GM18519 (cell line): ENCODE results near the gene SEMA4D.
A peak's percentile ranks its signal among the peaks of the same experiment; 100 is the strongest.

Experiments
- ATAC-seq: cut with Tn5 transposase; IDR thresholded peaks from one replicate; pipeline ENCODE4 v1.9.1; 2021; ENCODE audit warnings: mild to moderate bottlenecking, moderate library complexity; ENCODE audit not compliant: unreplicated experiment, low FRiP score

Gene SEMA4D

DNA sequence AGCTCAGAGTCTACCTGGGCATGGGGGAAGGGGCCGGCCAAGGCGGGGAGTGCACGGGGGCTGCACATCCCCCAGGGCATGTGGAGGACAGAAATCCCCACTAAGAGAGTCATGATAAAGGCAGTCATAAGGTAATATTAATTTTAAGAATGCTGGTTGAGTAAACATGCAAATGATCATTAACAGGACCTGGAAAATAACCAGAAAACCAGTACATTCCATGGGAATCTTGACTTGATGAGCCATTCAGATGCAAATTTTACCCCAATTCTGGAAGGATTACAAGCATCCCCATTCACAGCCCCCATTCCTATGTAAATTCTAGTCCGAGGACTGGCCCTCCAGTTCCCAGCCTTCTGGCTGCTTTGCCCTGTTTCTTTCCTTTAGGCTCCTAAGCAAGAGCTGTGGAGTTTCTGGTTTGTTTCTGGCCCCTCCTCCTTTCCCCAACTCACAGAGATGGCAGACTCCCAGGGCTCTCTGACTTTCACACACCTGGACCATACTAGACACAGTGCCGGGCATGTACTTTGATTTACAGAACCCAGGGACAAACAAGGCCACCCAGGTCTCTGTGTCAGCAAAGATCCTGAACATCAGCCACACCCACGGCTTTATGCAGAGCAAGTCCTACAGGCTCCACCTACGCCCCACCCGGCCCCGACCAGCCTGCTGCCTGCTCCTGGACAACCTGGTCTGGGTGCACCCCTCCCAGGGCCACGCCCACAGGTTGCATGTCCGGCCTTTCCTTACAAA lies 62.7 kb downstream of the SEMA4D start:
- ATAC-seq, result no peak

DNA sequence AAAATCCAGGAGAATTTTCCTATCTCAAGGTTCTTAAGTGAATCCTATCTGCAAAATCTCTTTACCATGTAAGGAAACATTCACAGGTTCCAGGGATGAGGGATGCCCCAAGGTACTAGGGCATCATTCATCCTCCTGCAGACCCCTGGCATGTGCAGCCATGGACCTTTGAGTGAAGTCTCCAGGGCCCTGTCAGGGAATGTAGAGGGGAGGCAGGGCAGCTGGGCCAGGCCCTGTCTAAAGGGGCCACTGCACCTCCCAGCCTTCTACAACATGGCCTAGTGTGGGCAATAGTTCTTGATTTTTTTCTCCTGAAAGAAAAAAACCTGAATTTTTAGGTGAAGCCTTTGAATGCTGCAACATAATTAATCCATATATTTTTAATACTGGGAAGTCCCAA lies 63.3 kb downstream of the SEMA4D start:
- no peak for ATAC-seq

DNA sequence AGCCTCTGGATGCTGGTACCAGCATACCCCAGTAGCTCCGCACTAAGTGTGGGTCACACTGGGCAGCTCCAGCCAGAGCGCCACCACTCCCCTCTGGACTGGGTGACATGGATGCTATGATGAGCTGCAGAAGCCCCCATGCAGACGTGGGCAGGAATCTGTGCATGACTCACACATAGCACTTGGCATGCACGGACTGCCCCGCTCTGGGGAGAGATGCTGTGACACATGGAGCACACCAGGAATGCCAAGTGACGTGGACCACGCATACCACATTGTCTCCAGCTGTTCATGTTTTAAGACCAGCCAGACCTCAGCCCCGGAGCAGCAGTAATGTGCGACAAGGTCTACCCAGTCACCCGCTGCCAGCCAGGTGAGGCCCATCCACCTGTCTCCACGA lies 64.1 kb downstream of the SEMA4D start:
- no peak for ATAC-seq

DNA sequence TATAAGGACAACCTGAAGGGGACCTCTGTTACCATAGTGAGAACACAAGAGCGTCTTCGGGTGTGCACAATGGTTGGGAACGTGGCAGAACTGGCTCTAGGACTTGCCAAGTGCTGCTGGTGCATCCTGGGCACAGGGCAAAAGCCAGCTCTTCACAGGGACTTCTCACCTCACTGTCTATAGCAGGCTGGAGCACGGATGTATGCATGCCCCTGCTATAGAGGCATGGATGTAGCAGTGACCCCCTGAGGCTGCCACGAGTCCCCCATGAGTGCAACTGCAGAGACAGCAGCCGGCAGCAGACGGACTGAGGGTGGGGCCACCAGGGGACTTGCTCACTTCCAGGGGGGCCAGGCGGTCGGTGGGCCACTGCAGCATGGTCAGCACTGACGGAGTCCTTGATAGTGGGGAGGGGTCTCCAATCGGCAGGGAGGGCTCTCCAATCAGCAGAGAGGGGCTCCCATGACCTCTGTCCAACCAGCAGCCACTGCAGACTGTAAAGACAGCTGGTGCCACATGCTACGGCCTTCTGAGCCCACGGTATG lies 64.9 kb downstream of the SEMA4D start:
- ATAC-seq, result no peak

DNA sequence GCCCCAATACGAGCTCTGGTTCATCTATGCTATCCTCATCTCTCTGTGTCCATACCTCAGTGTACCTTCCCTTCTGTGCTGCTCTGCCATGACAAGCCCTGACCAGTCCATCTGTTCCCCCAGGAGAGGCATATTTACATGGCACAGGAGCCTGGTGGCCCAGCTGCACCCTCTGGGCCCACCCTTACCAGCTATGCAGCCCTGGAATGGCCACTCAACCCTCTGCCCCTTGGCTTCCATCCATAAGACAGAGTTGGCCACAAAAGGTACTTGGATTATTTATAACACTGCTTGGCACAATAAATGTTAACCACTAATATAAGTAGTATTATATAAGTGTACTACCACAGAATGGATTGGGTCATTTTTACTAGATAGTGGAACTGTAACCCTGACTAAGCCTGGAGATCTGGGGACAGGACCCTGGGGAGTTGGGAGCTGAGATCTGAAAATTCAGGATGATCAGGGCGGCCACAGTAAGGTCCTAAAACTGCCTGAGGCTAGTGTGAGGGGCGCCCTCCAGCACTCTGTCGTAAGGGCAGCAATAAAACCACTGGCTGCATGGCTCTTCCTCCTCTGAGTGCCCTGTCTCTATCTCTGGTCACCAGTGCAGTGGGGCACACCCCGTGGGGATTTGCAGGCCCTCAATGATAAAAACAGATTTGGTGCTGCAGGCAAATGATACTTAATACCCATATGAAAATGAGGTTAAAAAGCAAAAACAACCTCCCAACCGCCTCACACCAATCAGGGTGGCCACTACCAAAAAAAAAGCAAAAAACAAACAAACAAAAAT lies 65.8 kb downstream of the SEMA4D start:
- ATAC-seq, result no peak

DNA sequence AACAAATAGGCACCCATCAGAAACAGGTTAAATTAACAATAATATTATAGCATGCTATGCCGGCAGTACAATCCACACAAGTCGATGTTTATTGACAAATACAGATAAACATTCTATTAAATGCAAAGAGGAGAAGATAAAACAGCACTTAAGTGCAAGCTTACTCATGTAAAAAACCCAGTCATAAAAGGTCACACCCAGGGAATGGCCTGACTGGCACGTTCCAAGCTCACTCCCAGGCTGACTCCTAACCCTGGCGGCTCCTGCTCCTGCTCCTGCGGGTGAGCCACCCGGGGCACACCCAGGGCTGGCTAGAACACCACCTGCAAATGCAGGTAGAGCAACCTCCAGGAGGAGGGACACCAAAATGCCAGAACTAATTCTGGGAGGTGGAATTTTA lies 66.9 kb downstream of the SEMA4D start:
- no peak for ATAC-seq

DNA sequence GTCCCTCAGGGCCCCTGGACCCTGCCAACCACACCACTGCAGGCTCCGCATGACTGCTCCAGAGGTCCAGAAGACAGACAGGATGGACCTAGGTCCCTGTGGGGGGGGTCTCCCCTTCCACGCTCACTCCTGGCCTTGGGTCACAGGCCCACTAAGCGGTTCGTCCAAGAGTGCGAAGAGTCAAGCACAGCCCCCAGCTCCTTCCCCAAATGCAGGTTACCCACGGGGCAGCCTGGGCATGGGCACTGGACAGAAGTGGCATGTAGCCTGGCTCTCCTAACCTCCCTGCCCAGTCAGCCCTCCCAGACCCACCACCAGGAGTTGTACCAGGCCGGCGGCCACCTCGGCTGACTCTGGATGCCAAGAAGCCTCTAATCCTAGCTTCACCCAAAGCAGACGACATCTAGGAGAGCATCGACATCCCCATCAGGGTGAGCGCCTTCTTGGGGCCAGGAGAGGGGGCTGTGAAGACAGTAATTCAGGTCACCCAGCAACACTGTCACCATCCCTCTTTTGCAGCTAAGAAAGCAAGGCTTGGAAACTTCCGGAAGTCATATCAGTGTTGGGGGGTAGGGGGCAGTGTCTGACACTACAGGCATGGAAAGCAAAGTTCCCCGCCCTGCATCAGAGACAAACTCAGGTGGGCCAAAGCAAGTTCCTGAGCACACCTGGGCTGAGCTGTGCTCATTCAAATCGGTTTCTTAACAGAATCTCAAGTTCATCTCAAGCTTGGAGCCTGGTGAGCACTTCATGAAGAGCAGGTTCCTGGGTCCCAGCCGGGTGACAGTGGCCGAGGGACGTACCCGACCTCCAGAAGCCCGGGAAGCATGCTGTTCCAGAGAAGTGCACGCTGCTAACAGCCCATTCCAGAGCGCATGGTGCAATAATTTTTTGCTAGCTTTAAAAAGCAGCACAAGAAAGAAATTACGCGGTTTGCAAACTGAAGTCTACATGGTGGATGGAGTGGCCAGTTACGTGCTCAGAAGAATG lies 68.7 kb downstream of the SEMA4D start:
- ATAC-seq, result no peak

DNA sequence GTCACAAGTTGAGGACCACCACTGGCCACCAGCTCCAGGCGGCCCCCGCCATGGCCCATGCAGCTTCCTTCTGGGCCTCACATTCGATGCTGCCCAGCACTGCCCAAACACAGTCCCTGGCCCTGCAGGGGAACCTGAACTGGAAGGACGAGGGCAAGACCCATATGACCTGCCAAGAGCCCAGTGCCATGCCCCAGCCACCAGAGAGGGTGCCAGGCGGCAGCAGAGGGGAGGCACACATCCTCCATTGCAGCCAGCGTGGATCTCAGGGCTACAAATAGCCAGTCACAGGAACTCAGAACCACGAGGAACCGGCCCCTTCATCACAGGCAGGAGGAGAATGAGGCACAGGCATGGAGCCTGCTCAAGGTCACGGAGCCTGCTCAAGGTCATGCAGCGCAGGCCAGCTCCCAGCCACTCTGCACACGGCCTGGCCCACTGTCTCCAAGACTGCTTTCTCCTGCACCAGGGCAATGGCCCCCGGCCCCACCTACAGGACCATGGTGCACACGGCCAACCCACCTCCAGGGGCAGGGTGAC lies 69.6 kb downstream of the SEMA4D start:
- no peak for ATAC-seq

DNA sequence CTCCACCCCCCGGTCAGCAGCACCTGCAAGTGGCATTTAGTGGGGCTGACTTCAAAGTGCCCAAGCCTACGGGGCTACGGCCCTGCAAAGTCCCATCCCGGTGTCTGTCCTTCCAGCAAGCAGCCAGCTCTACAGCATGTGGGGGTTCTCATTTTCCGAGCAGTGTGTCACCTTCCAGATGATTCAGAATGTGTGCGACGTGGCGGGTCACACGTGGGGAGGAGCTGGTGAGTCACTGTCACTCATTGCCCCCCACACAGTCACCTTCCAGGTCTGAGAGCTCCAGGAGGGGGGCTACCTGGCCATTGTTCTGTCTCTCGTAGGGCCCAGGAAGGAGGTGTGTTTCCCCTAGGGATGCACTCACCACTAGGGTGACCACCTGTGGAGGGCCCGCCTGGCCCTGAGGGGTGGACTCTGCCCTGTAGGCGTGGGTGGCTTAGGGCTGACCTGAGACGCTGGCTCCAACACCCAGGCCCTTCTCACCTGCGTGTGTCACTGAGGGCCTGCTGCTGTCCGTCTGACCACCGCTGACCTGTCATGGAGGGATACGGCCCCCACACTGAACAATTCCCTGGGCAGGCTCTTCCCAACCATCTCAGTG lies 70.2 kb downstream of the SEMA4D start:
- ATAC-seq, result no peak

DNA sequence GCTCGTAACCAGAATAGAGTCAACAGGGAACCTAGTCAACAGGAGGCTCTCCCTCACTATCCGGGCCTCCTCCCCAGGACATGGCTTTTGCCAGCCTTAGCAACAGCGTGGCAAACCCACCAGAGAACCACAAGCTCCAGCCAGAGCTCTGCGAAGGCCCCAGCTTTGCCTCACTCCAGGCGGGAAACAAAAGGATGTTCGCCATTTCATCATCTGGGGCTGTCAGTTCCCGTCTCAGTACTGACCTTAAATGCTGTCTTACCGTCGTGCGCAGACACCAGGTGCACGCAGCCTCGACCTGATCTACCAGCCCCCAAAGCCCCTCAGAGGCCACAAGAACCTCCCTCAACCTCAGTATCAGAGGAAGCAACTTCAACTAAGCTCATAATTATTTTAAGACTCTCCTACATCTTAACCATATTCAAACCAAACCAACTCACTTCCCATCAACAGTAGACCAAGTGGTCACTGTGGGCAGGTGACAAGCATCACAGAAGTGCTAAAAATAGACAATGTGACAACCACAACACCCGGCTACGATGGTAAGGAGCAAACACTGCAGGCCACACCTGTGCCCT lies 71.4 kb downstream of the SEMA4D start:
- peak; percentile 74 for ATAC-seq

DNA sequence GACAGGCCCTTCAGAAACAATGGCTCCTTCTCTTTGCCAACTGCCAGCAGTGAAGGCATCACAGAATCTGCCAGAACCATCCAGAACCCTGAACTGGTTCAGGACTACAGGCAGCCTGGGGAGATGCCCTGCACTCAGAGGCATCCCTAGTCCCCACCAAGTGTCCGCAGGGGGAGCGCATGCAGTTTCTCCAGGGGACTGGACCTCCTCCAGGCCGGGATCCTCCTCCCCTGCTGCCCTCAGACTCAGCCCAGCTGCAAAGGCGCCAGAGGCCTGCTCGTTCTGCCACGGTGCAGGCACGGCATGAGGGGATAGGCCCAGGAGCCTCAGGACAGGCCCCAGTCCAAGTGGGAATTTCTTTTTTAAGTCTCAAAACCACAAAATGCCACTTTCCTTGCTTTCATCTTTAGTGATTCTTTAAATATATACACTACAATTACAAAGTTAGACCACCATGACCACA lies 72.0 kb downstream of the SEMA4D start:
- no peak for ATAC-seq

DNA sequence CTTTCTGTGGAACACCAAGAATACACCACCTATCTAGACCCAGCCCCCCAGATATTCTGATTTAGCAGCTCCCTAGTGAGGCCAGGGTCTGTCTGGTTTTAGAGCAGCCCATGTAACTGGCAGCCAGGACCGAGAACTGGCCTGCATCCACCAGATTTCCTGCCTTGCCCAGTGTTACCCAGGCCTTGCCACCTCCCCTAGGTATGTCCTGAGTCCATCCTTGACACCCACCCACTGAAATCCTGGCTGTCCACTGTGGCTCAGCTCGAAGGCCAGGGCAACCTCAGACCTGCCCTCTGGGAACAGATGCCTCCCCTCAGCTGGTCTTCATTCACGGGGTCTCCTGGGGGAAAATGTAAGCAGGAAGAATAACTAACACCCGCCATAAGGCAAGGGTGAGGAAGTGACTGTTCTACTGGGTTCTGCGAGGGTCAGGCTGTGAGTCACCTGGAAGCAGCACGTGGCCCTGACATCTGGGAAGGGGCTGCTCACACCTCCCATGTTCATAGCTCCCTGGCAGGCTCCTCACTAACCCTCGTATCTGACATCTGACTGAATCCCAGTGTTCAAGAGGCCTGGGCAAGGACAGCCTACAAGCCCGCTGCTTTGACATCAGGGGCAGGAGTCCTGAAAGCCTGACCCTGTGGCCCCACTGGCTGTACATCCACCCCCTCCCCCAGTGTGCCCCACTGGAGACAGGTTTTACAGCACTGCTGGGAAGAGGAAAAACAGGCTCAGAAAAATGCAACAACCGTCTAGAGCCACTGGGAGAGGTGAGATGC lies 72.7 kb downstream of the SEMA4D start:
- ATAC-seq, result no peak

DNA sequence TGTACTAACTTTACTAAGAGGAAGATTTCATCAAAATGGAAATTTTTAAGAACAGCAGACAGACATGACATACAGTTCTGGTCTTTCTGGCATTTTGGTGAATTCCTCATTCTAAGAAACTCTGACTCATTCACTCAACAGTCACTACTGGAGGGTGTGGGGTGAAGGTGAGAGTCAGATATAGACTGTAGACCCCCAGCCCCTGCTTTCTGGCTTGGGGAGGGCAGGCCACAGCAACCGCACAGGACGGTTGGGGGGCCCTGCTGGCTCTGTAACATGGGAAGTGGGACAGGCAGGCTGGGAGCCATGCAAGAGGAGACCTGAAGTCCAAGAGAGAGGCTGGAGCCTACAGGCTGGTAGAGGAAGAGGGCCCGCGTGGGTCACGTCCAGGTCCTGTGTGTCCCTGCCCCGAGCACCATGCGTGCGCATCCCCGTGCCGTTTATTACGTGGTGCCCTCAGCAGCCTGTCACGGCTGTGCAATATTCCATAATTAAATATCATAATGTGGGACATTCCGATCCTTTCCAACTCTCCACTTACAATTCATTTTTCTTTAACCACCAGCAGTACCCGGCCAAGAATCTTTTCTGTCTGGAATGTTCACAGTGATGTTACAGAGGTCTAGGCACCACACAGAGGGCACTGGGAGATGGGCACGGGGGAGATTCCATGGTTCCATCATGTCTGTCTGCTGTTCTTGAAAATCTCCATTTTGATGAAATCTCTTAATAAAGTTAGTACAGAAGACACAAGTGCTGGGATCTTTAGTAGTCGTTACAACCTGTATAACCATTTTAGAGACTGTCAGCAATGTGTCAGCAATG lies 75.5 kb downstream of the SEMA4D start:
- ATAC-seq, result no peak

DNA sequence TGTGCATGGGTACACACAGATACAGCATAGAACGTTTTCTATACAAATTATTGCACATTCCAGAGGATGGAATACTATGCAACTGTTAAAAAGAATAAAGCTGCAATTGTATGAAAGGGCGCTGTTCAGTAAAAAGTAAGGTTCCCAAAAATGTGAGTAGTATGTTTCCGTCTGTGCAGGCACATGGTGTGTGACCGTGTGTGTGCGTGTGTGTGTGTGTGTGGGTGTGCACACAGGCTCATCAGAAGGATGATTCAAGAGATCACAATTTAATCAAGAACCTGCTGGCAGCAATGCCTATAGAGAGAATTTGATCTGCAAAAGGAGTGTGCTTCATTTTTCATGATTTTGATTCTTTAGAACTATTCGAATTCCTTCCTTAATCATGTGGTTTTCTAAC lies 76.3 kb downstream of the SEMA4D start:
- ATAC-seq, result no peak

DNA sequence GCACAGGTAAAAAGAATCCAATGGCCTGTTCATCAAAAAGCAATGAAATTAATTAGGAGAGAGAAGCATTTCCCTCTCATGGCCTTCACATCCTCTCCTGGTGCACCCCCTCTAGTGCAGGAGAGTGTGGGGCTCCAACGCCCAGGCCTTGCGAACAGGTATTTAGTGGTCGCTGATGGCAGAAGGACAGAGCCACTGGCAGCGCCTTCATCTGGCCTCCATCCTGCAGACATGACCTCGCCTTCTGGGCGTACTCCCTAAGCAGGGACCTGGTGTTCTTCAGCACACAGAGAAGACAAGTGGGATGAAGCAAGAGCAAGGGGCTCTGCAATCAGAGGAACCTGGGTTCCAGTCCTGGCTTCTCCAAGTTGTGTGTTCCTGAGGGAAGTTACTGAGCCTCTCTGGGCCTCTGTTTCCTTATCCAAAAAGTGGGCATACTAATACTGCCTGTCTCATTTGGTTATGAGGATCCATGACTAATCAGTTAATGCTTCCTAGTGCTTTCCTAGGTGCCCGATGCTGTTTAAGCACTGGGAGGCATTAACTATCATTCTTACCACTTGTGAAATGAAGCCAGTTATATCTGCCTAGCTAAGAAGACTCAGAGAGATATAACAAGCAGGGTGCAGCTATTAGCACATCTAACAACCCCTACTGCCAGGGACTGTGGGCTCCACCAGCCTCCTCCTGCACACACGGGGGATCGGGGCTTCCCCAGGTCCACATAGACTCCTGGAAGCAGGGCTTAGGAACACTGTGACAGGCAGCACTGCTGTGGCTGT lies 77.3 kb downstream of the SEMA4D start:
- ATAC-seq, result no peak

DNA sequence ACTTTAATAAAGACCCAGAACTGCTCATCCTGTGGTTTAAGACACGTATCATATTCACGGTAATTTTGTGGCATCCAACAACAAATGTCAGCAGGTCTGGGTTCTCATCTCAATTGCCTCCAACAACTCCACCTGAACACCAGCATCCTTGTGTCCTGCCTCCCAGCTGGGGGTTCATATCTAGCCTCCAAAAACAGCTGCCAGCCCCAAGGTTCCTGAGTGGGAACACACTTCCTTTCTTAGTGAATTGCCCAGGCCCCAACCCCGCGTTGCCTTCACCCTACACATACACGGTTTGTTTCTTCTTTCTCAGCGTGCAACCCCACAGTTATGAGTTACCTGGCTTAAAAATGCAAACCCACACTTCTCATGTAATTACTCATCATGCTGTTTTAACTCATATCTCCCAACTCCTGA lies 77.9 kb downstream of the SEMA4D start:
- ATAC-seq, result no peak
